H1 (cell line): Measurements from ENCODE around the gene NPR2. TPM values are rescaled to one million over a fixed set of nuclear protein-coding genes. Genes with fewer than 3 reads are reported as not detected.

Experiments
- CTCF ChIA-PET: fragments of 300-600 bp; sonication (Branson Sonifier 250); formaldehyde crosslinking; loops from one replicate; lab custom pipeline; 2021; ENCODE audit not compliant: partially characterized antibody; lab: Charles Lee
- POLR2A ChIA-PET: fragments of 300-600 bp; sonication (Branson Sonifier 250); formaldehyde crosslinking; loops from one replicate; lab custom pipeline; 2021; ENCODE audit warnings: inconsistent platforms; ENCODE audit not compliant: partially characterized antibody; lab: Charles Lee
- DNase-seq, 2 experiments: peaks; one replicate each; pipeline versions ENCODE4 v3.0.0 to v3.0.0-alpha.2; 2010 to 2022; ENCODE audit warnings: low spot score in 2 of 2, low read depth in 1 of 2, mixed read lengths in 1 of 2
- FAIRE-seq: peaks from 2 replicates; lab custom pipeline; 2011; peaks lifted over from hg19 to GRCh38; lab: Jason Lieb, UNC
- H2AFZ ChIP-seq: 2 replicates; pipeline ENCODE4 v1.8.1; 2012; ENCODE audit warnings: low read length, inconsistent platforms
- H2AK5ac ChIP-seq: 2 replicates; pipeline ENCODE4 v1.6.1; 2013; ENCODE audit warnings: low read depth, low read length
- H2BK120ac ChIP-seq: replicated peaks from 2 replicates; pipeline ENCODE3; 2013; ENCODE audit warnings: low read depth, low read length, inconsistent platforms
- H2BK12ac ChIP-seq: 2 replicates; pipeline ENCODE4 v1.6.1; 2013; ENCODE audit warnings: low read depth, low read length
- H2BK15ac ChIP-seq: 2 replicates; pipeline ENCODE4 v1.6.1; 2013; ENCODE audit warnings: low read length
- H2BK20ac ChIP-seq: 2 replicates; pipeline ENCODE4 v1.6.1; 2013; ENCODE audit warnings: low read length
- H2BK5ac ChIP-seq: 2 replicates; pipeline ENCODE4 v1.6.1; 2013; ENCODE audit warnings: low read depth, low read length
- H3K14ac ChIP-seq: 2 replicates; pipeline ENCODE4 v1.6.1; 2013; ENCODE audit warnings: inconsistent platforms; ENCODE audit not compliant: insufficient read length
- H3K18ac ChIP-seq: 2 replicates; pipeline ENCODE4 v1.6.1; 2013; ENCODE audit warnings: low read length; ENCODE audit errors: extremely low read depth
- H3K23ac ChIP-seq: 2 replicates; pipeline ENCODE4 v1.6.1; 2013; ENCODE audit warnings: inconsistent platforms; ENCODE audit not compliant: insufficient read length
- H3K23me2 ChIP-seq: 2 replicates; pipeline ENCODE4 v1.6.1; 2013; ENCODE audit warnings: low read depth, low read length
- H3K27ac ChIP-seq: 2 replicates; pipeline ENCODE4 v1.6.1; 2011; ENCODE audit warnings: low read depth, low read length, inconsistent platforms
- H3K27me3 ChIP-seq, 4 experiments: replicated peaks in 1 of 4; 1 replicate in 1 of 4; 2 replicates in 3 of 4; pipeline versions ENCODE4 v1.6.1 to v1.8.1; 2011 to 2013; ENCODE audit warnings: low read length in 3 of 4, mild to moderate bottlenecking in 3 of 4, inconsistent platforms in 2 of 4, mixed read lengths in 2 of 4, moderate library complexity in 1 of 4; ENCODE audit not compliant: control insufficient read depth in 3 of 4, insufficient read depth in 3 of 4; ENCODE audit errors: extremely low read depth in 1 of 4
- H3K36me3 ChIP-seq, 4 experiments: 2 replicates each; pipeline versions ENCODE4 v1.6.1 to v1.8.1; 2011 to 2013; ENCODE audit warnings: mild to moderate bottlenecking in 4 of 4, low read length in 3 of 4, moderate library complexity in 2 of 4, control low read depth in 1 of 4, inconsistent platforms in 1 of 4; ENCODE audit not compliant: insufficient read depth in 4 of 4, control insufficient read depth in 2 of 4
- H3K4ac ChIP-seq: replicated peaks from 2 replicates; pipeline ENCODE3; 2013; ENCODE audit warnings: low read length, low read depth, mixed read lengths, inconsistent platforms; ENCODE audit not compliant: insufficient read length
- H3K4me1 ChIP-seq, 4 experiments: replicated peaks in 1 of 4; 1 replicate in 1 of 4; 2 replicates in 3 of 4; pipeline versions ENCODE4 v1.6.1 to v1.8.1; 2011 to 2013; ENCODE audit warnings: low read length in 3 of 4, inconsistent platforms in 2 of 4, mixed read lengths in 1 of 4; ENCODE audit not compliant: insufficient read depth in 4 of 4, control insufficient read depth in 3 of 4
- H3K4me2 ChIP-seq, 2 experiments: 2 replicates each; pipeline versions ENCODE4 v1.6.1 to v1.8.1; 2011 to 2013; ENCODE audit warnings: low read depth in 2 of 2, low read length in 2 of 2, control low read depth in 1 of 2, inconsistent platforms in 1 of 2, mild to moderate bottlenecking in 1 of 2; ENCODE audit not compliant: insufficient read depth in 1 of 2
- H3K4me3 ChIP-seq, 4 experiments: fragments of 200-600, 300-600 bp in 1 of 4; sonication (generic), shearing (Covaris generic), sonication (Bioruptor Twin) in 1 of 4; 2 replicates each; pipeline versions ENCODE4 v1.5.1 to v1.8.1; 2011 to 2016; ENCODE audit warnings: low read length in 4 of 4, low read depth in 3 of 4, control low read depth in 2 of 4, inconsistent platforms in 2 of 4, mild to moderate bottlenecking in 2 of 4, mixed read lengths in 1 of 4, moderate library complexity in 1 of 4; ENCODE audit not compliant: insufficient read depth in 2 of 4; ENCODE audit errors: extremely low read depth in 1 of 4
- H3K56ac ChIP-seq: replicated peaks from 2 replicates; pipeline ENCODE3; 2013; ENCODE audit warnings: low read depth, mild to moderate bottlenecking, mixed read lengths, low read length, inconsistent platforms; ENCODE audit not compliant: insufficient read length
- H3K79me1 ChIP-seq: 2 replicates; pipeline ENCODE4 v1.6.1; 2013; ENCODE audit warnings: low read depth, low read length, control low read depth
- H3K79me2 ChIP-seq, 2 experiments: 2 replicates each; pipeline versions ENCODE4 v1.6.1 to v1.8.1; 2012 to 2013; ENCODE audit warnings: low read length in 2 of 2, mild to moderate bottlenecking in 2 of 2, inconsistent platforms in 1 of 2; ENCODE audit not compliant: insufficient read depth in 2 of 2, control insufficient read depth in 1 of 2
- H3K9ac ChIP-seq, 4 experiments: replicated peaks in 1 of 4; 1 replicate in 1 of 4; 2 replicates in 3 of 4; pipeline versions ENCODE4 v1.6.1 to v1.8.1; 2011 to 2013; ENCODE audit warnings: low read depth in 3 of 4, low read length in 3 of 4, control low read depth in 2 of 4, mild to moderate bottlenecking in 2 of 4, moderate library complexity in 2 of 4, inconsistent platforms in 1 of 4; ENCODE audit errors: extremely low read depth in 1 of 4
- H3K9me3 ChIP-seq, 2 experiments: 2 replicates each; pipeline versions ENCODE4 v1.6.1 to v1.8.1; 2012 to 2013; ENCODE audit warnings: mild to moderate bottlenecking in 2 of 2, moderate library complexity in 2 of 2, control low read depth in 1 of 2, inconsistent platforms in 1 of 2, low read depth in 1 of 2, low read length in 1 of 2, mixed read lengths in 1 of 2; ENCODE audit not compliant: insufficient read depth in 2 of 2
- H4K20me1 ChIP-seq, 2 experiments: replicated peaks in 1 of 2; 2 replicates each; pipeline versions ENCODE3 to v1.8.1; 2011 to 2013; ENCODE audit warnings: inconsistent platforms in 2 of 2, low read length in 2 of 2, mild to moderate bottlenecking in 1 of 2; ENCODE audit not compliant: insufficient read depth in 2 of 2, control insufficient read depth in 1 of 2
- H4K5ac ChIP-seq: 2 replicates; pipeline ENCODE4 v1.6.1; 2013; ENCODE audit warnings: low read length, low read depth, mixed read lengths, inconsistent platforms; ENCODE audit not compliant: insufficient read length
- H4K8ac ChIP-seq: 2 replicates; pipeline ENCODE4 v1.8.0; 2013; ENCODE audit warnings: mild to moderate bottlenecking, moderate library complexity, low read length, inconsistent platforms; ENCODE audit not compliant: insufficient read depth; ENCODE audit errors: extremely low read depth
- H4K91ac ChIP-seq: replicated peaks from 2 replicates; pipeline ENCODE3; 2013; ENCODE audit warnings: low read length, mixed read lengths, inconsistent platforms; ENCODE audit not compliant: insufficient read length
- ATF2 ChIP-seq: IDR thresholded peaks from 2 replicates; pipeline ENCODE4 v1.6.1; 2012; ENCODE audit warnings: low read length, inconsistent platforms
- KDM1A ChIP-seq: fragments of 200-600, 300-600 bp; sonication (generic); IDR thresholded peaks from 2 replicates; pipeline ENCODE4 v1.7.1; 2016; ENCODE audit warnings: mild to moderate bottlenecking, low read length, borderline replicate concordance
- KDM4A ChIP-seq: IDR thresholded peaks from one replicate; pipeline ENCODE4 v1.7.1; 2012; ENCODE audit warnings: low read depth, mild to moderate bottlenecking, moderate library complexity, low read length, inconsistent platforms; ENCODE audit not compliant: severe bottlenecking
- RBBP5 ChIP-seq: IDR thresholded peaks from 2 replicates; pipeline ENCODE4 v1.7.1; 2012; ENCODE audit warnings: low read depth, mild to moderate bottlenecking, inconsistent platforms, low read length, moderate library complexity, borderline replicate concordance
- RFX5 ChIP-seq: IDR thresholded peaks from 2 replicates; pipeline ENCODE4 v1.6.1; 2011; ENCODE audit warnings: low read depth, low read length, improper control_type of control experiment, borderline replicate concordance
- RNF2 ChIP-seq: fragments of 200-900, 300-1000 bp; sonication (generic); IDR thresholded peaks from 2 replicates; pipeline ENCODE4 v1.7.1; 2016; ENCODE audit warnings: borderline replicate concordance, low read depth, mild to moderate bottlenecking, antibody characterized with exemption, low read length; ENCODE audit not compliant: poor library complexity, severe bottlenecking; ENCODE audit errors: missing control alignments
- SUZ12 ChIP-seq: fragments of 200-600 bp; sonication (generic); IDR thresholded peaks from 2 replicates; pipeline ENCODE4 v1.6.1; 2012; ENCODE audit warnings: mild to moderate bottlenecking, inconsistent platforms, low read length, moderate library complexity, mixed read lengths
- YY1 ChIP-seq: IDR thresholded peaks from 2 replicates; pipeline ENCODE4 v1.6.1; 2011; ENCODE audit warnings: low read depth, mild to moderate bottlenecking, low read length
- ZNF274 ChIP-seq: IDR thresholded peaks from 2 replicates; pipeline ENCODE4 v1.7.0; 2012; ENCODE audit warnings: low read length, borderline replicate concordance; ENCODE audit errors: extremely low read depth
- WGBS, 2 experiments: shearing (Covaris generic) in 1 of 2; methylation state at CpG; one replicate each; pipeline versions ENCODE4 v1.1.6 to v1.1.7; 2013 to 2015; ENCODE audit warnings: low lambda C conversion rate in 2 of 2, mixed read lengths in 2 of 2, inconsistent platforms in 1 of 2, low coverage in 1 of 2, missing lambda C conversion rate in 1 of 2; ENCODE audit not compliant: insufficient replicate concordance in 2 of 2, insufficient coverage in 1 of 2, insufficient read length in 1 of 2; ENCODE audit errors: extremely low coverage in 1 of 2, missing lambda C conversion rate in 1 of 2; 5-methylcytosine and 5-hydroxymethylcytosine counted together
- polyA plus RNA-seq, 7 experiments: library from polyadenylated mRNA; depleted of rRNA in 3 of 7; stranded (reverse) in 5 of 7; unstranded in 2 of 7; fragments of >200 nt in 5 of 7; fragments of 200-250 nt in 2 of 7; gene quantifications; 1 replicate in 5 of 7; 2 replicates in 1 of 7; 4 replicates in 1 of 7; pipeline versions ENCODE4 v1.2.1 to v1.2.3, GENCODE V29; 2011 to 2013; ENCODE audit warnings: missing spikeins in 2 of 7, mixed read lengths in 2 of 7
- total RNA-seq: library from RNA; stranded (reverse); fragmentation: NEBNext Ultra II Directional; extraction: Animal tissue kit (Norgen Biotek cat#: 25700); gene quantifications from 2 replicates; pipeline ENCODE4 v1.2.1, GENCODE V29; 2021

The NPR2 gene
- total and polyA plus RNA-seq, 2 of the 8 experiments (the other 6 are each of a cell fraction or from before 2014, with no cell fraction given), result 11.0 to 17.0 TPM

DNA sequence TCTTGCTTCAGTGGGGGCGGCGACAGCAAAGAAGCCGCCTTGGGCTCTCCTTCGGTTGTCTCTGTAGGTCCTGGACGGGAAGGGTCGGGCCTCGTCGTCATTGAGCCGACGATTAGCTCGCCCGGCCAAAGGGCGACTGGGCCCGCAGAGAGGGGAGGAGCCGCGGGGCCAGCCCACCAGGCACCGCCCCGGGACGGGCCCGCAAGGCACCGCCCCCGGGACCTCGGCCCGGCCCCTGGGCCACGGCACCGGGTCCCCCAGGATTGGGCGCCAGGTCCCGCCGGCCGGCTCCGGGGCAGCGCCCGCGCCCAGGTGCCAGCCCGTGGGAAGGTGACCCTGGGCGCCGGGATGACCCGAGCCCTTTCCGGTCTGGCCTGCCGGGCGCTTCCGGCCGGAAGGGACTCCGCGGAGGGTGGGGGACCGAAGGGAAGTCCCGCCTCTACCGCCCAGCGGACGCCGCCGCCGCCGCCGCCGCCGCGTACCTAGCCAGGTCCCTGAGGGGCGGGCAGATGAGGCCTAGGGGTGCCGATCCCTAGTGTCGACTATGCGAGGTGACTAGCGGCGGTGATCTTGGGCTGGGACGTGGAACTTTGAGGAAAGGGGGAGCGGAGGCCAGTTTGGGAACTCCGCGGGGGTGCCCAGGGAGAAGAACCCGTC is 42.4 kb upstream of the NPR2 start, which contains the start of the genes GBA2 and RGP1:
Gene GBA2 (minus strand): TSS at position 371 of the 657 bp plus-strand sequence. CDS start 524 bp downstream, outside the sequence.
Gene RGP1 (plus strand): TSS at position 430 of the 657 bp plus-strand sequence. CDS start 469 bp downstream, outside the sequence.
- DNase-seq (peak in 1 of 2 experiments; percentile 88), FAIRE-seq (no peak)
- ChIA-PET POLR2A (interaction anchor here (0.8 to 7.0 kb wide), 20 partner anchors 8 to 149 kb away, joined by 3 to 59 read pairs (median 4); partner anchors contain the start of genes ARHGEF39, CCDC107, CREB3 and RMRP), CTCF (interaction anchor here (0.5 to 7.2 kb wide), 14 partner anchors 9 to 258 kb away, joined by 3 to 87 read pairs (median 4); partner anchors contain the start of genes CREB3 and TLN1)
- peaks cover 10% of the 10 kb centered on the region; the same call in 1 of the 2 replicates for H3K79me1 ChIP-seq
- H3K27ac ChIP-seq, result peak within 1 kb of the TSS; percentile 74; the same call in 1 of the 2 replicates
- peaks cover 11 to 24% of the 10 kb centered on the region in 2 experiments for H4K20me1 ChIP-seq
- no peak within 1 kb of the TSS for H3K18ac ChIP-seq
- H3K4me3 ChIP-seq, result peak within 1 kb of the TSS; percentile 88 to 98 (median 94)
- H3K23ac ChIP-seq, result no peak within 1 kb of the TSS
- peak within 1 kb of the TSS; percentile 80 for H2BK5ac ChIP-seq
- no peak within 1 kb of the TSS; the same call in 1 of the 2 replicates for H2BK15ac ChIP-seq
- no peak within 1 kb of the TSS for H2BK120ac ChIP-seq
- H3K9ac ChIP-seq, result peak within 1 kb of the TSS; percentile 66 to 81 (median 72)
- H3K79me2 ChIP-seq, result peaks cover 21 to 40% of the 10 kb centered on the region in 2 experiments
- peaks cover 11% of the 10 kb centered on the region for H3K23me2 ChIP-seq
- no peak within 1 kb of the TSS for H4K91ac ChIP-seq
- peak within 1 kb of the TSS; percentile 70 for H4K8ac ChIP-seq
- H2BK20ac ChIP-seq, result no peak within 1 kb of the TSS
- no peak within 1 kb of the TSS for H3K14ac ChIP-seq
- peaks cover 6 to 33% (median 18%) of the 10 kb centered on the region in 4 experiments; a peak in 6 of 8 replicates for H3K36me3 ChIP-seq
- no peak within 1 kb of the TSS for H3K4ac ChIP-seq
- H3K4me1 ChIP-seq, result peaks cover 0 to 19% (median 5%) of the 10 kb centered on the region in 4 experiments; a peak in 5 of 7 replicates
- H2AK5ac ChIP-seq, result no peak within 1 kb of the TSS
- 1% methylated on average over 44 of the region's 69 CpGs; no CpG with 5 or more reads in 1 of the 2 experiments for WGBS, 2 experiments
- H2AFZ ChIP-seq, result peak within 1 kb of the TSS; percentile 30; the same call in 1 of the 2 replicates
- H4K5ac ChIP-seq, result peak within 1 kb of the TSS; percentile 84
- no peaks in the 10 kb centered on the region for H3K27me3 ChIP-seq
- H3K9me3 ChIP-seq, result no peaks in the 10 kb centered on the region
- H2BK12ac ChIP-seq, result peak within 1 kb of the TSS; percentile 12; the same call in 1 of the 2 replicates
- H3K56ac ChIP-seq, result peak within 1 kb of the TSS; percentile 60
- H3K4me2 ChIP-seq, result peak within 1 kb of the TSS; percentile 98 to 99
- TF ChIP-seq ZNF274 (no peak), YY1 (no peak), KDM4A (peak; percentile 64), ATF2 (no peak), RNF2 (no peak), RFX5 (no peak), KDM1A (no peak), RBBP5 (peak; percentile 82; the same call in 1 of the 2 replicates), SUZ12 (no peak)
